ENCODE data around the gene WNK2.

WNK2 gene

DNA sequence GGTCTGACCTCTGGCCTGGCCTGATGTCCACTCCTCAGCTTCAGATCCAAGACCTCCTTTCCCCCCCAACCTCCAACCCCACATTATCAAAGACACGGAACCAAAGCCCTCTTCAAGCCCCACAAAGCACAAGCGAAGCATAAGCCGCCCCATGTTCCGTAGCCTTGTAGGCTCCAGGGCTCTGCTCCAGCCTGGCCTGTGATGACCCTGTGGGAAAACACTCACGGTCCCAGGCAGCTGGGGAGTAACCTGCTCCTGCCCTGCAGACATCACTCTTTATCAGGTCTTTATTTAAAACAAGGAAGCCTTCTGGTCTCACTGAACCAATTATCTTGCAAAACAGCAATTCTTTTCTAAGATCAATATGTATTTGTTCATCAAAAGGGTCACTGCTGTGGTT is 15.4 kb upstream of the WNK2 start:
- Histone ChIP-seq H3K36me3 (ENCODE audit: control insufficient read depth, insufficient read depth, low read length) (no peaks in the 10 kb centered on the region), H3K9ac (ENCODE audit: low read length) (no peak overlapping the region), H3K4me3 (ENCODE audit: low read length) (no peak overlapping the region), H3K4me1 (ENCODE audit: control insufficient read depth, insufficient read depth, low read length) (peaks cover 4% of the 10 kb centered on the region), H3K27me3 (ENCODE audit: control insufficient read depth, insufficient read depth, low read length) (peaks cover 3% of the 10 kb centered on the region), H3K9me3 (ENCODE audit: control insufficient read depth, low read length) (no peaks in the 10 kb centered on the region)

DNA sequence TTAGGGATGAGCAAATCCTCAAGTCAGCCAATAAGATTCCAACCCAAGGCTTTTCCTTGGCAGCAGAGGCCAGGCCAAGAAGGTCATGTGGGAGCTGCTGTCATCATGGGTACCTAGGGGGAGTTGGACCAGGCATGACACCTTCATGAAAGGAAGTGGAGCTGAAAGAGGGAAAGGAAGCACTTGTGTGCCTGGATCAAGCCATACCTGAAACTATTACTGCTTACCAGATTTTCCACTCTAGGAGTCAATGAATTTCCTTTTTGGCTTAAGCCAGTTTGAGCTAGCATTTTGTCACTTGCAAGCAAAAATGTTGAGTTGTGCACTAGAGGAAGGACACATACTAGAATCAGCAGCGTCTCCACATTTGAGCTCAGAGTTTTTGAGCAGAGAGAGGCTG is 14.5 kb upstream of the WNK2 start:
- Histone ChIP-seq H3K4me1 (ENCODE audit: control insufficient read depth, insufficient read depth, low read length) (peaks cover 5% of the 10 kb centered on the region), H3K4me3 (ENCODE audit: low read length) (no peak overlapping the region), H3K36me3 (ENCODE audit: control insufficient read depth, insufficient read depth, low read length) (no peaks in the 10 kb centered on the region), H3K27me3 (ENCODE audit: control insufficient read depth, insufficient read depth, low read length) (peaks cover 3% of the 10 kb centered on the region), H3K9ac (ENCODE audit: low read length) (no peak overlapping the region), H3K9me3 (ENCODE audit: control insufficient read depth, low read length) (no peaks in the 10 kb centered on the region)

DNA sequence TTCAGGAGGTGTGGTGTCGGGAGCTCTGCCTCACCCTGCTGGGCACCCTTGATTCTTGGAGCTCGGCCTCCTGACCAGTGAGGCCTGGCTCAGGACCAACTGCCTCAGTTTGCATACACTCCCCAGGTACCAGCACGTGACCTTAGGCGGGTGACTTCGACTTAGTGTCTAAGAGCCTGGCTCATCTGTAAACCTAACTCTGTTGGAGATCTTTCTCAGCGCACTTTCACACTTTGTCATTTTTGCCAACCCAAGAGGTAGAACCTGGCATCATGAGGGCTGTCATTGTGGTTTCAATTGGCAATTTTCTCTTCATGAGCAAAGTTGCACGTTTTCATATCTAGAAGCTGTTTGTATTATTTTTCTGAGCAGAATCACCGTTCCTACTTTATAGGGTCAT is 13.4 kb upstream of the WNK2 start:
- no peaks in the 10 kb centered on the region for H3K36me3 ChIP-seq (ENCODE audit: control insufficient read depth, insufficient read depth, low read length)
- no peak overlapping the region for H3K4me3 ChIP-seq (ENCODE audit: low read length)
- no peaks in the 10 kb centered on the region for H3K9me3 ChIP-seq (ENCODE audit: control insufficient read depth, low read length)
- H3K27me3 ChIP-seq (ENCODE audit: control insufficient read depth, insufficient read depth, low read length): peaks cover 3% of the 10 kb centered on the region
- H3K9ac ChIP-seq (ENCODE audit: low read length): no peak overlapping the region
- peaks cover 5% of the 10 kb centered on the region for H3K4me1 ChIP-seq (ENCODE audit: control insufficient read depth, insufficient read depth, low read length)

GRCh38 chr9:93171261-93171990 is 12.5 kb upstream of the WNK2 start:
- no peaks in the 10 kb centered on the region for H3K9me3 ChIP-seq (ENCODE audit: control insufficient read depth, low read length)
- no peak overlapping the region for H3K9ac ChIP-seq (ENCODE audit: low read length)
- H3K4me3 ChIP-seq (ENCODE audit: low read length): no peak overlapping the region
- H3K27me3 ChIP-seq (ENCODE audit: control insufficient read depth, insufficient read depth, low read length): peaks cover 3% of the 10 kb centered on the region
- peaks cover 5% of the 10 kb centered on the region for H3K4me1 ChIP-seq (ENCODE audit: control insufficient read depth, insufficient read depth, low read length)
- H3K36me3 ChIP-seq (ENCODE audit: control insufficient read depth, insufficient read depth, low read length): no peaks in the 10 kb centered on the region

DNA sequence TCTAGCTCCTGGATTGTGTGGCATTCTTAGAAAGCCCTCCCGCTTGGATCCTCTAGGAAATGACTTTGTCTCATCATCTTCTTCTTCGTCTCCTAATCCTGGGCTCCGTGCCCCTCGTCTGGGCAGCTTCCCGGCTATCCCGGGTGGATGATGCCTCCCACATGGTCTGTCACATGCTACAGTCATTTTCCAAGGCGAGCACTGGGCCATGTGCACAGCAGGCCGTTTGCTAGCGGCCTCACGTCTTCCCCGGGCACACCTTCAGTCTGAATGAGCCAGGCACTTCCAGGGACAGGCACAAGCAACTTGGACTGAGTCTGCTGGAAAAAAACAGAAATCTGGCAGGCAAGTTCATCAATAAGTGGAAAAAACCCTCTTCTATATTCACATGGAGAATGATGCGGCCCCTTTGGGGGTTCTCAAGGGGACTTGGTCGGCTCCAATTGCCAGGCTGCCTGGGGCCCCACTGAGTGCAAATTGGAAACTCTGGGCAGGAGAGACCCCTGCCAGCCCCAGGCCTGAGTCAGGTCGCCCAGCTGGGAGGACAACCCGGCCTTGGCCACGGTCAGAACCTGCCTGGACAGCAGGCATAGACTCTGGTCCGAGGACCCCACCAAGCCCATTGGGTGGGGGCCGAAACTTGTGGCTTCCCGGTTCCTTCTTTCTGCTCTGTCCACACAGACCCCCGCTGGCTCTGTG is 11.1 kb upstream of the WNK2 start:
- Histone ChIP-seq H3K9me3 (ENCODE audit: control insufficient read depth, low read length) (no peaks in the 10 kb centered on the region), H3K9ac (ENCODE audit: low read length) (no peak overlapping the region), H3K4me3 (ENCODE audit: low read length) (no peak overlapping the region), H3K27me3 (ENCODE audit: control insufficient read depth, insufficient read depth, low read length) (peaks cover 3% of the 10 kb centered on the region), H3K4me1 (ENCODE audit: control insufficient read depth, insufficient read depth, low read length) (peaks cover 5% of the 10 kb centered on the region), H3K36me3 (ENCODE audit: control insufficient read depth, insufficient read depth, low read length) (no peaks in the 10 kb centered on the region)

DNA sequence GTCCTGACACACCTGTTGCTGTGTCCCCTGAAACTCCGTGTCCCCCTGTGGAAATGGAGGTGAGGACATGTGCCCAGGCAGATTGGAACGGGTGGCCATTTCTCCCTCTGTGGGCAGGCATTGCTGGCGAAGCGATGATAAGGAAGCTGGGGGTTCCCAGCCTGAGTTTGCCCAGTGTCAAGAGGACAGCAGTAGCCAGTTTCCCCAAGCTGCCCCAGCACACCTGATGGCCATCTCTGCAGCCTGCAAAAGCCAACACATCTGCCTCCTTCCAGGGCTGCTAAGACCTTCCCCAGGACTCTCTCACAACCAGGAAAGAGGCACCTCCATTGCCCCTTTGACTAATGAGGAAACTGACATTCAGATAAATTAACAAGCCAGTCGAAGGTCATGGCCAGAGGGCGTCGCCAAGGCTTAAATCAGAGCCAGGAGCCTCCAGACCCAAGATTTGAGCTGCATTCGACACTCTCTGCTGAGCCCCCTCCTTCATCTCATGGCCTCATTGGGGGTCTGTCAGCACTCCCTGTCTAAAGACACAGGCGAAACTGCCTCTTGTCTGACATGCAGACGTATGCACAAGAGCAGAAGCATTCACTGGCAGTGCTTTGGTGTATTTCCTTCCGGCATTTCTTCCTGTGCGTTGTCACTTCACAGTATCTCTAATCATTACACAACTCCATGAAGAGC is 10.4 kb upstream of the WNK2 start:
- Histone ChIP-seq H3K9ac (ENCODE audit: low read length) (no peak overlapping the region), H3K27me3 (ENCODE audit: control insufficient read depth, insufficient read depth, low read length) (peaks cover 3% of the 10 kb centered on the region), H3K36me3 (ENCODE audit: control insufficient read depth, insufficient read depth, low read length) (no peaks in the 10 kb centered on the region), H3K9me3 (ENCODE audit: control insufficient read depth, low read length) (no peaks in the 10 kb centered on the region), H3K4me3 (ENCODE audit: low read length) (no peak overlapping the region), H3K4me1 (ENCODE audit: control insufficient read depth, insufficient read depth, low read length) (peaks cover 5% of the 10 kb centered on the region)

DNA sequence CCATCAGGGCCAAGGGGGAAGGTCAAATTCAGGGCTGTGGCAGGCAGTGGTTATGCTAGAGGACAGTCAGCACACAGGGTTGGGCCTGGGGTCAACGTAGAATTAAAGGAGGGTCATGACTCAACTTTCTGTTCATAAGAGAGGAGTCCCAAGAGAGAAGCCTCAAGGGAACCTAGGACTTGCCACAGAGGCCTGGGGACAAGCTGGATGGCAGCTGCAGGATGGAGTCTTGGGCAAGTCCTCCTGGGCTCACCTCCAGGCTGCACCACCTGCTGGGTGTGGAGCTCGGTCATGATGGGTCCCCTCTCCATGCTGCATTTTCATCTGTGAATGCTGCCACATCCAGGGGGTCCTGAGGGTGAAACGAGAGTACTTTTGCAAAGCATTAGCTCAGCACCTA is 9.0 kb upstream of the WNK2 start:
- Histone ChIP-seq H3K9me3 (ENCODE audit: control insufficient read depth, low read length) (no peaks in the 10 kb centered on the region), H3K27me3 (ENCODE audit: control insufficient read depth, insufficient read depth, low read length) (no peaks in the 10 kb centered on the region), H3K36me3 (ENCODE audit: control insufficient read depth, insufficient read depth, low read length) (no peaks in the 10 kb centered on the region), H3K4me3 (ENCODE audit: low read length) (no peak overlapping the region), H3K9ac (ENCODE audit: low read length) (no peak overlapping the region), H3K4me1 (ENCODE audit: control insufficient read depth, insufficient read depth, low read length) (peaks cover 5% of the 10 kb centered on the region)

- Histone ChIP-seq H3K4me3 (ENCODE audit: low read length) (no peak overlapping the region), H3K27me3 (ENCODE audit: control insufficient read depth, insufficient read depth, low read length) (peaks cover 20% of the 10 kb centered on the region), H3K9ac (ENCODE audit: low read length) (no peak overlapping the region), H3K4me1 (ENCODE audit: control insufficient read depth, insufficient read depth, low read length) (peaks cover 13% of the 10 kb centered on the region), H3K9me3 (ENCODE audit: control insufficient read depth, low read length) (no peaks in the 10 kb centered on the region), H3K36me3 (ENCODE audit: control insufficient read depth, insufficient read depth, low read length) (no peaks in the 10 kb centered on the region)
These were observed 6.3 kb upstream of the WNK2 start for GRCh38 chr9:93177676-93178075.

GRCh38 chr9:93178851-93179786 is 4.8 kb upstream of the WNK2 start:
- Histone ChIP-seq H3K4me1 (ENCODE audit: control insufficient read depth, insufficient read depth, low read length) (peaks cover 20% of the 10 kb centered on the region), H3K9me3 (ENCODE audit: control insufficient read depth, low read length) (no peaks in the 10 kb centered on the region), H3K9ac (ENCODE audit: low read length) (no peak overlapping the region), H3K4me3 (ENCODE audit: low read length) (no peak overlapping the region), H3K36me3 (ENCODE audit: control insufficient read depth, insufficient read depth, low read length) (no peaks in the 10 kb centered on the region), H3K27me3 (ENCODE audit: control insufficient read depth, insufficient read depth, low read length) (peaks cover 32% of the 10 kb centered on the region)

GRCh38 chr9:93180938-93181337 is 3.0 kb upstream of the WNK2 start:
- Histone ChIP-seq H3K9ac (ENCODE audit: low read length) (no peak overlapping the region), H3K4me1 (ENCODE audit: control insufficient read depth, insufficient read depth, low read length) (peaks cover 20% of the 10 kb centered on the region), H3K9me3 (ENCODE audit: control insufficient read depth, low read length) (no peaks in the 10 kb centered on the region), H3K4me3 (ENCODE audit: low read length) (no peak overlapping the region), H3K27me3 (ENCODE audit: control insufficient read depth, insufficient read depth, low read length) (peaks cover 44% of the 10 kb centered on the region), H3K36me3 (ENCODE audit: control insufficient read depth, insufficient read depth, low read length) (no peaks in the 10 kb centered on the region)

- H3K4me3 ChIP-seq (ENCODE audit: low read length): no peak overlapping the region
- H3K27me3 ChIP-seq (ENCODE audit: control insufficient read depth, insufficient read depth, low read length): peaks cover 53% of the 10 kb centered on the region
- H3K9me3 ChIP-seq (ENCODE audit: control insufficient read depth, low read length): no peaks in the 10 kb centered on the region
- H3K36me3 ChIP-seq (ENCODE audit: control insufficient read depth, insufficient read depth, low read length): no peaks in the 10 kb centered on the region
- peaks cover 26% of the 10 kb centered on the region for H3K4me1 ChIP-seq (ENCODE audit: control insufficient read depth, insufficient read depth, low read length)
- no peak overlapping the region for H3K9ac ChIP-seq (ENCODE audit: low read length)
These were observed 2.1 kb upstream of the WNK2 start for GRCh38 chr9:93181672-93182435.
